Measurements from ENCODE around the gene SYT13.

The SYT13 gene

DNA sequence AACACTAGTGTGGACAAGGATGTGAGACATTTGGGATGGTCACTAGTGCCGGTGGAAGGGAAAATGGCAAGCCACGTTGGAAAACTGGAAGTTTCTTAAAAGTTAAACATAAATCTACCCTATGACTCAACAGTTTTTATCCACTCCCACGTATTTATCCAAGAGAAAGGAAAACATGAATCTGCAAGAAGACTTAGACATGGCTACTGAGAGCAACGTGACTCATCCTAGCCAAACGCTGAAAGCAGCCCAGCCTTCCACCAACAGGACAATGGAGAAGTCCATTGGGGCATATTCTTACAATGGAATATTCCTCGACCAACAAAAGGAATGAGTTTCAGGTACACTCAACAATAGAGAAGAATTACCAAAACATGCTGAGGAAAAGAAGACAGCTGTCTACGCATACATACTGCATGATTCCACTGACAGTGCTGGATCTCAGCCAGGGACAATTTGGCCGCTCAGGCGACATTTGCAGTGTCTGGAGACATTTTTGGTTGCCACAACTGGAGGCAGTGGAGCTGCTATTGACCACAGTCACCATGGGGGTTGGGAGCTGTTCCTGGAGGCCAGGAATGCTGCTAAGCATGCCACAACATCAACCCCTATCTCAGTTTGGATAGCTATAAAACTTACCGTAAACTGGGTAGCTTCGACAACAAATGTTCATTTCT is 21.2 kb downstream of the SYT13 start:
- Histone ChIP-seq H3K9ac (ENCODE audit: low read length) (no peak overlapping the region), H4K20me1 (ENCODE audit: insufficient read depth, low read length) (no peaks in the 10 kb centered on the region), H3K4me1 (ENCODE audit: insufficient read depth, low read length, severe bottlenecking) (no peaks in the 10 kb centered on the region), H3K27me3 (ENCODE audit: insufficient read depth, low read length) (peaks cover 4% of the 10 kb centered on the region; the same call in 1 of the 2 replicates), H3K79me2 (ENCODE audit: insufficient read depth, low read length) (no peaks in the 10 kb centered on the region), H3K4me3 (ENCODE audit: low read depth, low read length, poor library complexity, severe bottlenecking) (no peak overlapping the region), H3F3A (ENCODE audit: insufficient read depth, low read length) (no peaks in the 10 kb centered on the region), H3K9me3 (ENCODE audit: low read length) (no peaks in the 10 kb centered on the region), H3K36me3 (ENCODE audit: insufficient read depth, low read length) (no peaks in the 10 kb centered on the region), H3K27ac (ENCODE audit: low read depth, low read length, poor library complexity, severe bottlenecking) (no peak overlapping the region), H2AFZ (ENCODE audit: low read length) (no peak overlapping the region), H3K9me2 (ENCODE audit: low read depth, low read length) (no peaks in the 10 kb centered on the region), H3K4me2 (ENCODE audit: low read length) (no peak overlapping the region)
- no peak for TF ChIP-seq EZH2 (IDR thresholded peaks at IDR 0.05; ENCODE audit: borderline replicate concordance, low read length)
- TF ChIP-seq, protein P1, sequence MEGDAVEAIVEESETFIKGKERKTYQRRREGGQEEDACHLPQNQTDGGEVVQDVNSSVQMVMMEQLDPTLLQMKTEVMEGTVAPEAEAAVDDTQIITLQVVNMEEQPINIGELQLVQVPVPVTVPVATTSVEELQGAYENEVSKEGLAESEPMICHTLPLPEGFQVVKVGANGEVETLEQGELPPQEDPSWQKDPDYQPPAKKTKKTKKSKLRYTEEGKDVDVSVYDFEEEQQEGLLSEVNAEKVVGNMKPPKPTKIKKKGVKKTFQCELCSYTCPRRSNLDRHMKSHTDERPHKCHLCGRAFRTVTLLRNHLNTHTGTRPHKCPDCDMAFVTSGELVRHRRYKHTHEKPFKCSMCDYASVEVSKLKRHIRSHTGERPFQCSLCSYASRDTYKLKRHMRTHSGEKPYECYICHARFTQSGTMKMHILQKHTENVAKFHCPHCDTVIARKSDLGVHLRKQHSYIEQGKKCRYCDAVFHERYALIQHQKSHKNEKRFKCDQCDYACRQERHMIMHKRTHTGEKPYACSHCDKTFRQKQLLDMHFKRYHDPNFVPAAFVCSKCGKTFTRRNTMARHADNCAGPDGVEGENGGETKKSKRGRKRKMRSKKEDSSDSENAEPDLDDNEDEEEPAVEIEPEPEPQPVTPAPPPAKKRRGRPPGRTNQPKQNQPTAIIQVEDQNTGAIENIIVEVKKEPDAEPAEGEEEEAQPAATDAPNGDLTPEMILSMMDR (IDR thresholded peaks at IDR 0.05; ENCODE audit: low read length) = no peak

DNA sequence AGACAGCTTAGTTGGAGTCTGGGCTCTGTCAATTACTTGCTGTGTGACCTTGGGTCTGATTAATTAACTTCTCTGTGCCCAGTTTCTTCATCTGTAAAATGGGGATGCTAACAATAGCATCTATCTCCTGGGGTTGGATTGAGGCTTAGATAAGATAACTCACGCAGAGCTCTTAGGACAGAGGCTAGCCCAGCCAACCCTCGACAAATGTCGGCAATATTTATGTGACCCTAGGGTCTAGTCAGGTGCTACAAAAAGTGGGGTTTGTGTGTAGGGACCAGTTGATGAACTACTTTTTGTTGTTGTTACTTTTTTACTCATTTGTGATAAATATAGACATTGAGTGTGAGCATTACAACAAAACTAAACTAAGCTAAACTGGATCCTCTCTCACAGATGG is 22.4 kb downstream of the SYT13 start:
- Histone ChIP-seq H3K4me1 (ENCODE audit: insufficient read depth, low read length, severe bottlenecking) (no peaks in the 10 kb centered on the region), H3K27me3 (ENCODE audit: insufficient read depth, low read length) (peaks cover 4% of the 10 kb centered on the region; the same call in 1 of the 2 replicates), H3K9me2 (ENCODE audit: low read depth, low read length) (no peaks in the 10 kb centered on the region), H3K27ac (ENCODE audit: low read depth, low read length, poor library complexity, severe bottlenecking) (no peak overlapping the region), H3K79me2 (ENCODE audit: insufficient read depth, low read length) (no peaks in the 10 kb centered on the region), H3F3A (ENCODE audit: insufficient read depth, low read length) (no peaks in the 10 kb centered on the region), H3K4me2 (ENCODE audit: low read length) (no peak overlapping the region), H2AFZ (ENCODE audit: low read length) (no peak overlapping the region), H3K9me3 (ENCODE audit: low read length) (no peaks in the 10 kb centered on the region), H3K36me3 (ENCODE audit: insufficient read depth, low read length) (no peaks in the 10 kb centered on the region), H3K9ac (ENCODE audit: low read length) (no peak overlapping the region), H4K20me1 (ENCODE audit: insufficient read depth, low read length) (no peaks in the 10 kb centered on the region), H3K4me3 (ENCODE audit: low read depth, low read length, poor library complexity, severe bottlenecking) (no peak overlapping the region)
- TF ChIP-seq, protein P1 (IDR thresholded peaks at IDR 0.05; ENCODE audit: low read length) = no peak
- TF ChIP-seq EZH2 (IDR thresholded peaks at IDR 0.05; ENCODE audit: borderline replicate concordance, low read length) = no peak

DNA sequence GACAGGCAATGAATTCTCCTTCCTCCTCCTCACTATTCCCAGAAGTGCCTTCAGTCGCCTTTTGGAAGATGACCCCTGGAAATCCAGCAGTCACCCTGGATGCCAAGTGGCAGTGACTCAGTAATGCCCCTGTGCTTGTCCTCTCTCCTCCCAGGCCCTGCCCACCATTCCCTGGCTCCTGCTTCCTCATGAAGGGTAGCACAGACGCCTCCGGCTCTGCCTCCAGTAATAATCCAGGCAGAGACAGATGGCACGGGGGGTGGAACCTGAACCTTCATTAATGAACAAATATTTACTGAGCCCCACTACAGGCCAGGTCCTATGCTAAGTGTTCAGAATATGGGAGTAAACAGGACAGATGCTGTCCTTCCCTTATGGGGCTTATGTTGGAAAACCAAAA is 23.2 kb downstream of the SYT13 start:
- Histone ChIP-seq H3K9me3 (ENCODE audit: low read length) (no peaks in the 10 kb centered on the region), H3K9me2 (ENCODE audit: low read depth, low read length) (no peaks in the 10 kb centered on the region), H3K4me2 (ENCODE audit: low read length) (no peak overlapping the region), H4K20me1 (ENCODE audit: insufficient read depth, low read length) (no peaks in the 10 kb centered on the region), H3K27me3 (ENCODE audit: insufficient read depth, low read length) (peaks cover 4% of the 10 kb centered on the region; the same call in 1 of the 2 replicates), H3K27ac (ENCODE audit: low read depth, low read length, poor library complexity, severe bottlenecking) (no peak overlapping the region), H3F3A (ENCODE audit: insufficient read depth, low read length) (no peaks in the 10 kb centered on the region), H3K4me1 (ENCODE audit: insufficient read depth, low read length, severe bottlenecking) (no peaks in the 10 kb centered on the region), H3K9ac (ENCODE audit: low read length) (no peak overlapping the region), H3K36me3 (ENCODE audit: insufficient read depth, low read length) (no peaks in the 10 kb centered on the region), H3K79me2 (ENCODE audit: insufficient read depth, low read length) (no peaks in the 10 kb centered on the region), H3K4me3 (ENCODE audit: low read depth, low read length, poor library complexity, severe bottlenecking) (no peak overlapping the region), H2AFZ (ENCODE audit: low read length) (no peak overlapping the region)
- no peak for TF ChIP-seq EZH2 (IDR thresholded peaks at IDR 0.05; ENCODE audit: borderline replicate concordance, low read length)
- TF ChIP-seq, protein P1 (IDR thresholded peaks at IDR 0.05; ENCODE audit: low read length) = no peak

Measured in OCI-LY1 (cell line).